ENCODE results near the gene ZER1.
"Not testable (repeated sequence)": the region's sequence is repeated elsewhere in the genome, so short reads cannot be mapped to it uniquely, and the experiment has no call there.

Gene ZER1

DNA sequence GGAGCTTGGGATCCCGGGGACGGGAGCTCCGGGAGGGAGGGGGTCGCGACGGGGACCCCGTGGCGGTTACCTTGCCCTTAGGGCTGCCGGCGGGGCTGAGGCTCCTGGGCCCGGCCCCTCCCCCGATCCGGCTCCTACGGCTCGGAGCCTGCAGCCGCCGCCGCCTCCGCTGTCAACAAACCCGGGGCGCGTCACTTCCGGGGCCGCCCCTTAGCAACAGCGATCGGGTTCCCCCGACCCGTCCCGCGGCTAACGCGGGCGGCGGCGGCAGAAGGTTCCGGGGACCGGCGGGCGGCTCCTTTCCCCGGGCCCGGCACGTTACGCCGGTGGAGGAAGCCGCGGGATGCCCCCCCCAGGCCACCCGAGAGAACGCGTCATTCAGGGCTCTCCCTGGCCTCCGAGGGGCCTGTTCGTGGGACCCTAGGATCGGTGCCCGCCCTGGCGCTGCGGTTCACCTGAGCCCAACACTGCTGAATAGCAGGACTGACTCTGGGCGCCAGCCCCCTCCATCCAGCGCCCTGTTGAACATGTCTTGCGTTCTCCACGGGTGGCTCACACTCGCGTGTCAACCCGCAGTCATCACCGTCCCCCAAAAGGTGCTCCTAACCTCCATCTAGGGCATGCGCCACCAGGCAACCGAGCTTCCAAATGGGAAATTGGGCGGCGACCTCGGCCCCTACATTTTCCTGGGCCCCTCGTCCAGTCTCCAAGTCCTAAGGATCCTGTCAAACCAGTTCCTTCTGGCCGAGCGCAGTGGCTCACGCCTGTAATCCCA lies at the start of gene ZER1:
ZER1 (minus strand) TSS at position 183 of the 775 bp plus-strand sequence. CDS start 16,362 bp downstream, outside the sequence.
- DNase-seq, result peak; percentile 75 to 95 (median 94)

DNA sequence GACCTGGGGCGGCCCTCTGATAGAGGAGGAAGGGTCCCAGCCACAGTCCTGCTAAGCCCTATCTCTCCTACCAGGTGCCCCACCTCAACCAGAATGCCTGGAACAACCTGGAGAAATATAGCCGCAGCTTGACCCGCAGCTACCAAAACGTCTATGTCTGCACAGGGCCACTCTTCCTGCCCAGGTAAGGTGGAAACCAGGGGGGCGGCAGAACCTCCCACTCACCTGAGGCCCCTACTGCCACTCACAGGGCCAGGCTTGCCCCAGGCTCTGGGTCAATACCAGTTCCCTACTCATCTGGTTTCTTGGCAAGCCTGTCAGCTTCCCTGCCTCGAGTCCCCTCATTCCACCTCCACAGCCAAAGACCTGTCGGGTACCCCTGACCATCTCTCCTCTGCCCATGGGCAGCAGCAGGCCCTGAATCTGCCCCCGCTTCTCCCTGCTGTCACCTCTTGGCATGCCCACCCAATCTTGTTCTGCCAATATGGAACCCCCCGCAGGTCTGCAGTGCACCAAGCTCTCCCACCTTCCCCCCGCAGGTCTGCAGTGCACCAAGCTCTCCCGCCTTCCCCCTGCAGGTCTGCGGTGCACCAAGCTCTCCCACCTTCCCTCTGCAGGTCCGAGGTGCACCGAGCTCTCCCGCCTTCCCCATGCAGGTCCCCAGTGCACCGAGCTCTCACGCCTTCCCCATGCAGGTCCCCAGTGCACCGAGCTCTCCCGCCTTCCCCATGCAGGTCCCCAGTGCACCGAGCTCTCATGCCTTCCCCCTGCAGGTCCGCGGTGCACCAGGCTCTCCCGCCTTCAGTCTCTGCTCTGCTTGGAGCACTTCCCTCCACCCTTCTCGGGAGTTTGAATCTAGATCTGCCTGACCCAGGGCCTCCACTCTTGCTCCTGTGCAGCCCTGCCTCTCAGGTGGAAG lies 49.2 kb upstream of the ZER1 start:
- no peak for DNase-seq

DNA sequence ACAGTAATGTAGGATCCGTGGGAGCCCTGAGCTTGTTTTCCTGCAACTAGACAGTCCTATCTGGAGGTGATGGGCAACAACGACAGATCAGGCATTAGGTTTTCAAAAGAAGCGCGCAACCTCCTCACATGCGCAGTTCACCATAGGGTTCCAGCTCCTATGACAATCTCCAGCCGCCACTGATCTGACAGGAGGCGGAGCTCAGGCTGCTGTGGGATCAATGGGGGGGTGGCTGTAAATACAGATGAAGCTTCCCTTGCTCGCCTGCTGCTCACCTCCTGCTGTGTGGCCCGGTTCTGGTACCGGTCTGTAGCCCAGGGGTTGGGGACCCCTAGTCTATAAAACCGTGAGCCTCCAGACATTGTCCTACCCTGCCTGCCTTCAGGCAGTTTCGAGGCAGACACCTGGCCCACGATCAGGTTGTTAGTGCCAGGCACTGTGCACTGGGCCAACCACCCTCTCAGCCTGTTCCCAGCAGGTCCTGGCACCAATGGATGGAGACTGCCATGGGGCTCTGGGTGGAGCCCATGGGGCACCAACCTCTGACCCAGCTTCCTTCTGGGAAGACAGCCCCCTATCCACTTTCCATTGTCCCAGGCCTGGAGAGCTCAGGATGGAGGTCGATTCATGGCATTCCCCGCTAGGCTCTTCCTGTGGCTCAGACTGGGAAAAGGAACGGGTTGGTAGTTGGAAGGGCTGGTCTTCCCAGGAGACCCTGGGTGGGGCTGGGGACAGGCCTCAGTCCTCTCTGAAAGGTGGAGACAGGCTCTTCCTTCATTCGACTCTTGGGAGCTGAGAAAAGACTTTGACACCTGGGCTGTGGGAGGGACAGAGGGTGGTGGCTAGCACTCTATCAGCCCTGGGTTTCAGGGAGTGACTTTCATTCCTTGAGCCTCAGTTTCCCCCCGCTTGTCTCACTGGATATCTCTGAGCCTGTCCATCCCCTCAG lies 48.3 kb upstream of the ZER1 start:
- DNase-seq, result peak; percentile 48 to 72 (median 49)

DNA sequence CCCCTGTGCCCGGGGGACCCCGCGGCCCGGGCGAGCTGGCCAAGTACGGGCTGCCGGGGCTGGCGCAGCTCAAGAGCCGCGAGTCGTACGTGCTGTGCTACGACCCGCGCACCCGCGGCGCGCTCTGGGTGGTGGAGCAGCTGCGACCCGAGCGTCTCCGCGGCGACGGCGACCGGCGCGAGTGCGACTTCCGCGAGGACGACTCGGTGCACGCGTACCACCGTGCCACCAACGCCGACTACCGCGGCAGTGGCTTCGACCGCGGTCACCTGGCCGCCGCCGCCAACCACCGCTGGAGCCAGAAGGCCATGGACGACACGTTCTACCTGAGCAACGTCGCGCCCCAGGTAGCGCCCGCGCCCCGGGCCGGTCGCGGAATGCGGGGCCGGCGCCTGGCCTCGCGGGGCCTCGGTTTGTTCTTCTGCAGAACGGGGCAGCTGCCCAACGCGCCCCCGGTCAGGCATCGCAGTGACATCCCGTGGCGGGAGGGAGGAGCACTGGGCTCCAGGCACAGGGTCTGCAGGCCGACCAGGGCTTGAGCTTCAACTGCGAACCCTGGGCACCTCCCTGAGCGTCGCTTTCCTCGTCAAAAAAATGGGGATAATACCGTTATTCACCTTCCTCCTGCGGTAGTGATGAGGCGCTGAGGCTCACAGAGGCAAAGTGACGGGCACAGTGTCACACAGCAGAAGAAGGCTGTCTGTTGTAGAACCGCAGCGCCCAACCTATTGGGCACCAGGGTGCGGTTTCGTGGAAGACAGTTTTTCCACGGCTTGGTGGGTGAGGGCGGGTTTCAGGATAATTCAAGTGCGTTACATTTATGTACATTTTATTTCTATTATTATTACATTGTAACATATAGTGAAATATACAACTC lies 47.4 kb upstream of the ZER1 start:
- peak; percentile 28 to 88 (median 81) for DNase-seq

DNA sequence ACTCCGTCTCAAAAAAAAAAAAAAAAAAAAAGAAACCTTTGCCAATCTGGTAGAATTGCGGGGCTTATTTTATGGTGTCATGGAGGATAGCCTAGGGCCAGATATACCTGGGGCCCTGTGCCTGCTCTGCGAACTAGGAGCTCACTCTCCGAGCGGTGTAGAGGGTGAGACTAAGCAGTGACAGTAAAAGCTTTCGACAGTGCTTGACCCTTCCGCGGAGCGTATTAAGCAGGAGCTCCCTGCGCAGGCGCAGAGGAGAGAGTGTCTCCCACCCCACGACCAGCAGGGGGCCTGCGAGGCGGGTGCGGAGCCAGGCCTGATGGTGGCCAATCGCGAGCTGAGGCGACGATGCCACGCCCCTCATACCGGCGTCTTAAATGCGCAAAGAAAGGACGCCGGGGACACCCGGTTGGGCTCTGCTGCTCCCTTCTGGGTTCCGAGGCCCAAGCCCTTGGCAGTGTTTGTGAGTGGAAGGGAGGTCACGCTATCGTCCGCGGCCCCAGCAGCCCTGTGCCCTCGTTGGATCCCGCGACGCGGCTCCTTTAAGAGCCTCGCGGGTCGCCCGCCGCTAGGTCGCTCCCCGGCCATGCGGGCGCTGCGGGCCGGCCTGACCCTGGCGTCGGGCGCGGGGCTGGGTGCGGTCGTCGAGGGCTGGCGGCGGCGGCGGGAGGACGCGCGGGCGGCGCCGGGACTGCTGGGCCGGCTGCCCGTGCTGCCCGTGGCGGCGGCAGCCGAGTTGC lies 46.5 kb upstream of the ZER1 start, which contains the start of gene ENDOG:
ENDOG (plus strand) TSS at position 402 of the 740 bp plus-strand sequence; CDS start at position 587, 185 bp downstream.
- peak; percentile 97 to 100 (median 99) for DNase-seq

DNA sequence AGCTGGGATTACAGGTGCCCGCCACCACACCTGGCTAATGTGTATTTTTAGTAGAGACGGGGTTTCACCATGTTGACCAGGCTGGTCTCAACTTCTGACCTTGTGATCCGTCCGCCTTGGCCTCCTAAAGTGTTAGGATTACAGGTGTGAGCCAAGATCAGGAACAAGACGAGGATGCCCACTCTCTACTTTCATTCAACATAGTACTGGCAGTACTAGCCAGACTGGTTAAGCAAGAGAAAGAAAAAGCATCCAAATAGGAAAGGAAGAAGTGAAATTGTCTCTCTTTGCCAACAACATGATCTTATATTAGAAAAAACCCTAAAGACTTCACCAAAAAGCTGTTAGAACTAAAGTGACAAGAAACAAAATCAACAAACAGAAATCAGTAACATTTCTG lies 39.1 kb upstream of the ZER1 start:
- DNase-seq, result no peak

DNA sequence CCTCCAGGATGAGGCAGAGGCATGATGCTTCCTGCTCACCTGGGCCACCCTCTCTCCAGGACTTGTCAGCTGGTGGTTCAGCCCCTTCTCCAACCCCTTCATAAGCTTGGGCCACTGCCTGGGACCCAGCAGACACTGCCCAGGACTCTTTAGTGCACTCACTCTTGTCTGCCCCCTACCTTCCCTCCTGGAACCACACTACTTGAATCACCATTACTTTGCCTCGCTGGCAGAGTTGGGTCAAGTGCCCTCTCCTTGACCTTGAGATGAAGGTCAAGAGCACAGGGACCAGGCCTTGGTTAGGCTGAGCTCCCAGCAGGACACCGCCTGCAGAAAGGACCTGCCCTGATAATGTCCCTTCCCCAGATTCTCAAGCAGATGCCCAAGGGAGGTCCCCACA lies 38.1 kb upstream of the ZER1 start:
- no peak for DNase-seq

DNA sequence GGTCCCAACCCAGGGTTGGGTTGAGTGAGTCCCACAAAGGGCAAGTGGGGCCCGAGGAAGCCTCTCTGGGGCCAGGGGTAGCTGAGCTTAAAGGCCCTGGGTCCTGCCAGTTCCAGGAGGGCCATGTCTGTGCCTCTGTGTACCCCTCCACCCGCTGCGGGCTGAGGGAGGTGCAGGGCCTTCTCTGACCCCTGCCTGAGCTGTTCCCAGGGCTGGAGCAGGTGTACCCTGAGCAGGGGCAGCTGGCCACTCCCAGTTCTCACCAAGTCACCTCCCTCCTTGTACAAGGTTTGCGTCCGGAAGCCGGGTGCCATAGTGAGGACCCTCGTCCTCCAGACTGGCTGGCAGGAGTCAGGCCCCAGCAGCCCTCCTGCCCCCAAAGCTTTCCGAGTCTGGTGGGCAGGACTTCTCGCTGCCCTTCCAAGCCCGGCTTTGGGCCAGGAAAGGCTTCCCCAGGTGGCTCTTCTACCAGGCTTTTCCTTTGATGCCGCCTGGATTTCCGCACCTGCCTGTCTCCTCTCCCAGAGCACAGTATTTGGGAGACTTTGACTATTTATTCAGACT lies 37.4 kb upstream of the ZER1 start:
- DNase-seq, result no peak

DNA sequence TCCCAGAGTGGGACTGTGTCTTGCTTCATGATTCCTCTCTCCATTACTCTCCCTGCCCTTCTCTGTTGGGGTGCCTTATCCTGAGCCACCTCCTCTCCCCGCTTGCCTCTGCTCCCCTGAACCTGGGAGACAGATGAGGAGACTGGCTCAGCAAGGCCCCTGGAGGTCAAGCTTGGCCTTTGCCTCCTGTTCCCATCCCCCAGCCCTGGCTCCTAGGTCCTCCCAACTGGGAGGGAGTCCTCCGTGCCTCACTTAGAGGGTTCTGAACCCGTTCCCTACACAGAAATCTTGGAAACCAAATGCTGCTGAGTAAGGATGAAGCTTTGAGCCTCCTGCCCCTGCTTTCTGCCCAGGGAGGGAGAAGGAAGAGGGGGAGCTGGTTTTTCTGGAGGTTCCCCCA lies 36.8 kb upstream of the ZER1 start:
- DNase-seq, result no peak

DNA sequence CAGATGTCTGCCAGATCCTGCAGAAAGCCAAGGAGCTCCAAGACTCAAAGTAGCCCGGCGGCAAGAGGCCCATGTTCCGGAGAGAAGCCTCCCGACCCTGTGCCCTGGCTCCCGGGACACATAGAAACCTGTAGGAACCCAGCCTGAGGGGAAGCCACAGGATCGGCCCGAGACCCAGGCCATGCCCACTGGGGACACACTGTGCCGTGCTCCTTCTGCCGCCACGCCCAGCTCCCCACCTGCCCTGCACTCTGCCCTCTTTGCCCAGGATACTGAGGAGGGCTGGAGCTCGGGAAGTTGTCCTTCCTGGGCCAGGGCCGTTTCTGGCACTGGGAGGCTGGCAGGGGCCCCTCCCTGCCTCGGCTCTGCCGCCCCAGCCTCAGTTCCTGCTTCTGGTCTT lies 36.1 kb upstream of the ZER1 start:
- no peak for DNase-seq

DNA sequence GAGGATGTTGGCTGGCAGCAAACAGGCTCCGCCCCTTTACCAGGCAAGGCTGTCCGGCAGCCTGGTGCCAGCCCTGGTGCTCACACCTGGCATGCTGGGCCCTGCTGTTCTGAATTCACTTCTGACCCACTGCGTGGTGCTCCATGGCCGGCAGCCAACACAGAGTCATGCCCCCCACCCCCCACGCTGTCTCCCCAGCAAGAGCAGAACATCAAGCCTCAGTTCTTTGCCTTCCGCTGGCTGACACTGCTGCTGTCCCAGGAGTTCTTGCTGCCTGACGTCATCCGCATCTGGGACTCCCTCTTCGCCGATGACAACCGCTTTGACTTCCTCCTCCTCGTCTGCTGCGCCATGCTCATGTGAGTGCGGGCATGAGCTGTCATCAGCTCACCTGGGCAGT lies 33.9 kb upstream of the ZER1 start:
- no peak for DNase-seq

DNA sequence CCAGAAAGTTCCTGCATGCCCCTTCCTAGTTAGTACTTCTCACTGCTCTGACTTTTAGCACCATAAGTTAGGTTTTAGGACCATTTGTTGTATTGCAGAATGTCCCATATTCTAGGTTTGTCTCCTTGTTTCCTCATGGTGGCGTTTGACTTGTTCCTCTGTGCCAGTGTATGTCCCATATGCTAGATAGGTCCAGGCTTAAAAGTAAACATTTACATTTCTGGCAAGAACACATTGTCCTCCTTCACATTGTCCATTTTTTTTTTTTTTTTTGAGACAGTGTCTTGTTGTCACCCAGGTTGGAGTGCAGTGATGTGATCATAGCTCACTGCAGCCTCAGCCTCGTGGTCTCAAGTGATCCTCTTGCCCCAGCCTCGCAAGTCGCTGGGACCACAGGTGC lies 30.8 kb upstream of the ZER1 start:
- no peak for DNase-seq

DNA sequence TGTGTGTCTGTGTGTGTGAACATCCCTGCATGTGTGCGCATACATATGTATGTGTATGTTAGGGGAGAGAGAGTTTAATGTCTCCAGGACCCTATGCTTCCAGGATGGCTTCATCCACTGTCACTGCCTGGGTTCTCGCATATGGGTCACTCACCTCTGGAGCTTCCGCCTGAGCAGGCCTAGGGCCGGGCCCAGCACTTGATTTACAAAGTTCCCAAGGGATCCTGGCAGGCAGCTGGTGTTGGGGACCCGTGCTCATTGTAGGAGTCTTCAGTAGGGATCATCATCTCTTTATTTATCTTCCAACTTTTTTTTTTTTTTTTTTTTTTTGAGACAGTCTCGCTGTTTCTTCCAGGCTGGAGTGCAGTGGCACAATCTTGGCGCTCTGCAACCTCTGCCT lies 28.3 kb upstream of the ZER1 start:
- no peak for DNase-seq

DNA sequence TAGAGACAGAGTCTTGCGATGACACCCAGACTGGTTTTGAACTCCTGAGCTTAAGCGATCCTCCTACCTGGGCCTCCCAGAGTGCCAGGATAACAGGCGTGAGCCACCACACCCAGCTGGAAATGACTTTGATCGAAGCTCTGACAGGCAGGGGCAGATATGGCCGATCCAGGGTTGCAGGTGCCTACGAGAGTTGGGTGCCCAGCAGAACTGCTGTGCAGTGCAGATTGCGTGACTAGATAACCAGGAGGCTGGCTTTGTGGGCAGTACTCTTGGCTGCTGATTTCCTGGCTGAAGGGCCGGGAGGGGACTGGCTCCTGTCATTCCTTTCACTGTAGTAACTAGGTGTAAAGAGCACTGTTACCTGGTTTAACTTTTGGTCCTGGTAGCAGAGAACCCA lies 27.2 kb upstream of the ZER1 start:
- no peak for DNase-seq

DNA sequence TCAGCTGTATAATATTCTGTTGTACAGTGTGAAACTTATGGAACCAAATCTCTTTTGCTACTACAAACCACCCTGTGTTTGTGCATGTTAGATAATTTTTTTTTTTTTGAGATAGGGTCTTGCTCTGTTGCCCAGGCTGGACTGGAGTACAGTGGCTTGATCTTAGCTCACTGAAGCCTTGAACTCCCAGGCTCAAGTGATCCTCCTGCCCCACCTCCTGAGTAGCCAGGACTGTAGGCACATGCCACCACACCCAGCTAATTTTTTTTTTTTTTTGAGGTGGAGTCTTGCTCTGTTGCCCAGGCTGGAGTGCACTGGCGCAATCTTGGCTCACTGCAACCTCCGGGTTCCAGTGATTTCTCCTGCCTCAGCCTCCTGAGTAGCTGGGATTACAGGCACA lies 23.2 kb upstream of the ZER1 start:
- DNase-seq, result not testable (repeated sequence)

DNA sequence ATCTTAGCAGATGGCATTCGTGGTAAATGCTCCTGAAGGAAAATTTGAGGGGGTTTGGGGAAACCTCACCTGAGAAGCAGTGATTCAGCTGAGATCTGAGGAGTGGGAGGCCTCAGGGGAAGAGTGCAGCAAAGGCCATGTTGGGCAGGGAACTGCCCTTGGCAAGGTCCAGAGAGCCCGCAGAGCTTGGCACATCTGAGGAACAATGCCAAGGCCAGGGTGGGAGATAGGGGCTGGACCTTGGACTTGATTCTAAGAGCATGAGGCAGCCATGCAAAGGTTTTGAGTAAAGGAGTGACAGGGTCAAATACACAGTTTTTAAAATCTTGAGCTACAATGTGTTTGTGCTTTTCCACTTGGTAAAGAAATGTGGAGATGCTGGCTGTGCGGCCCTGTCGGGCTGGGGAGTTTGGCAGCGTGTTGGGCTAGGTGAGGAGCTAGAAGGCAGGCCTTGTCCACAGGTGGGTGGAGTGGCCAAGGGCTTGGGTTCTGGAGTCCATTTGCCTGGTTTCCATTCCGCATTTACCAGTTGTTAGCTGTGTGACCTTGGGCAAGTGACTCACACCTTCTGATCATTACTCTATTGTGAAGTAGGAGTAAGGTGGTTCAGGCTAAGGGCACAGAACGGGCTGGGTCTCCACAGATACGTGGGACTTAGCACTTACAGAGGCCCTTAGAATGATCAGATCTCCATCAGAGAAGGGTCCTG lies 21.4 kb upstream of the ZER1 start:
- DNase-seq, result no peak

DNA sequence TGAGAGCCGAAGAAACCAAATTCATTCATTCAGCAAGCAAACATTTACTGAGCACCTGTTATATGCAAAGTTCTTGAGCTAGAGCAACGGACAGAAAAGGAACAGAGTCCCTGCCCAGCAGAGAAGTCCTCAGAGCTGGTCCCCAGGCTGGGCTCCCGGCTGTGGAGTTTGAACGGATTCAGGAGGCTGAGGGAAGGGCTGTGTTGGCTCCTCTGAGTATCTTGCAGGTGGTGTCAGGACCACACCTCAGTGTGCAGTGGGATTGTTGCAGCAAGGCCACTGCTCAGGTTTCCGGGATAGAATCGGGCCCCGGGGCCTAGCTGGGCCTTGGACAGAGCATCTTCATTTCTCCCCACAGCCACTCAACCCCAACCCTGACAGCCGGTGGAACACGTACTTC lies 20.4 kb upstream of the ZER1 start:
- DNase-seq, result no peak

DNA sequence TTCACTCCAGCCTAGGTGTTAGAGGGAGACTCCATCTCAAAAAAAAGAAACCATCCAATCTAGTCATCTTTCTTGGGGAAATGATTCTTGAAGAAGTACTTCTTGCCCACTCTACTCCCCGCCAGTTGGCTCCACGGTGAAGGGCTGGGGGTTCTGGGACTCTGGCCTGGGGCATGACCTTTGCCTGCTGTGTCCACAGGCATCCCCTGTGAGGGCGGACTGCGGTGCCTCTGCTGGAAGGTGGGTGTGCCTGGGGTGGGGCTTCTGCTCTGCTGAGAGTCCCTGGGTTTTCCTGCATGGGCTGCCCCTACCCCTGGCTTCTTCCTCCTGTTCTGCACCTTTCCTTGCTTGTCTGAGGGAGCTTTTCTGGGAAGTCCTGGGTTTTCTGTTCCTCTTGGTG lies 18.8 kb upstream of the ZER1 start:
- DNase-seq, result no peak

DNA sequence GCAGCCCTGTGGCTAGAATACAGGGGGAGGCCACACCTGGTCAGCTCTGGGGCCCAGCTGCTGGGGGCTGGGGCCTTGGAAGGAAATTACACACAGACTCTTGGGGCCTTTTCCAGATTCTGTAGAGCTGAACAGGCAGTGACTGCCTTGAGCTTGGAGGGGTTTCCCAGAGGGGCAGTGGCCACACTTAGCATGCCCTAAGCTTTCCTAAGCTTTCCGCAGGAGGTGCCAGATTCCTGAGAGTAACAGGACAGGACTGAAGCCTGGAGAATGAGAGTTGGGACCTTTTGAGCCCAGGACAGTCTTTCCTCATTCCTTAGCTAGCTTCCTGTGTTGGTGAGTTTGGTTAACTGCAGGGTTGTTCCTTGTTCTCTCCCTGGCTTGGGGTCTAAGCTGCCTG lies 16.7 kb upstream of the ZER1 start:
- DNase-seq, result no peak

DNA sequence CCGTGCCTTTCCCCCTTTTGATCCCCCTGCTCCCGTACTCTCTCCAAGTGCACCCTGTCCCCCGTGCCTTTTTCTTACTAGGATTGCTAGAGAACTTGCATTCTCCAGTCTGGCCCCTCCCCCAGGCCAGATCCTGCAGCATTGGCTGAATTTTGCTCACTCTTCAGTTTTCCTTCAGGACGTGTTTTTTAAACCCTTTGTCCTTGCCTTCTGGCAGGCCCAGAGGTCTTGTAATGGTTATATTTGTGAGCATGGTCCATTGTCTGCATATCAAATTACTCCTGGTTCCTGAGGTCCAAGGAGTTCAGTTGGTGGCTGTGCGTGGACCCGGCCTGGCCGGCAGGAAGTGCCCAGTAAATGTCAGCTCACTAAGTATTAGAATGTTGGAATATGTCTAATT lies 15.9 kb upstream of the ZER1 start:
- peak in 1 of 3 experiments; percentile 24 for DNase-seq

Measured in NCI-H1417 (cell line).